Ovary (tissue), 3 donors: ENCODE measurements around the gene PNMA8A.

Experiments
- CTCF ChIP-seq, 3 donors: fragments of 450-650 bp in 2 of 3; fragments of 200-600 bp in 1 of 3; IDR thresholded peaks; one replicate each; pipeline versions ENCODE4 v1.5.1 to v1.8.0; 2016 to 2022; ENCODE audit warnings: antibody characterized with exemption in 3 of 3, mild to moderate bottlenecking in 1 of 3
- EP300 ChIP-seq: sonication (generic); formaldehyde crosslinking; IDR thresholded peaks from one replicate; pipeline ENCODE4 v1.6.1; 2017; ENCODE audit warnings: antibody characterized with exemption
- POLR2A ChIP-seq: fragments of 450-650 bp; IDR thresholded peaks from one replicate; pipeline ENCODE4 v1.6.1; 2017; ENCODE audit warnings: antibody characterized with exemption, mild to moderate bottlenecking, moderate library complexity
- donor health status: DM: no; HTN: no; CAD: no.

DNA sequence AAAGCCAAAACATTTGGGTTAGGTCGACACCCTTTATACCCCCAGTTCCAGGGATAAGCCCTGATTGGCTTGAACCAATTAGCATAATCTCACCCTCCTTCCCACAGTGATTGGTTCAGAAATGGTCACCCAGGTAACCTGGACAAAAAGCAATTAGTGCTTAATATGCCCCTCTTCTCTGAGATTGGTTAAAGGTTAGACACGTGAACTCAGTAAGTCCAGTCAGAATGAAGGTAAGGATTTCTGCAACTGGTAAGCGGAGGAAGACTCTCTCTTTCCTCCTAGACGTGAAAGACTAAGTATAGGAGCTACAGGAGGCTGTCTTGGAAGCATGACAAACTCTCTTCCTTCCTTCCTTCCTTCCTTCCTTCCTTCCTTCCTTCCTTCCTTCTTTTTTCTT, 41.4 kb downstream of the PNMA8A start:
- TF ChIP-seq CTCF (IDR thresholded peaks at IDR 0.05) (no peak), EP300 (no peak), POLR2A (no peak)
